IgD-negative memory B cell (primary cell): ENCODE data around the gene ATG14. TPM values are rescaled to one million over a fixed set of nuclear protein-coding genes. Genes with fewer than 3 reads are reported as not detected.
A peak's percentile ranks its signal among the peaks of the same experiment; 100 is the strongest.
"Not testable (repeated sequence)": the region's sequence is repeated elsewhere in the genome, so short reads cannot be mapped to it uniquely, and the experiment has no call there.

Experiments
- H3K27ac Mint-ChIP-seq, 3 donors: one replicate each; pipeline ENCODE4 v1.8.0; 2020 to 2022; ENCODE audit warnings: mild to moderate bottlenecking in 3 of 3, mixed read lengths in 3 of 3, moderate library complexity in 1 of 3
- H3K27me3 Mint-ChIP-seq: one replicate; pipeline ENCODE4 v1.8.0; 2021; ENCODE audit warnings: mixed read lengths
- H3K36me3 Mint-ChIP-seq: one replicate; pipeline ENCODE4 v1.8.0; 2020; ENCODE audit warnings: mild to moderate bottlenecking, mixed read lengths
- H3K4me1 Mint-ChIP-seq, 3 donors: one replicate each; pipeline ENCODE4 v1.8.0; 2020 to 2022; ENCODE audit warnings: mixed read lengths in 3 of 3, mild to moderate bottlenecking in 1 of 3
- H3K4me3 Mint-ChIP-seq, 4 donors: one replicate each; pipeline ENCODE4 v1.8.0; 2020 to 2022; ENCODE audit warnings: mild to moderate bottlenecking in 4 of 4, mixed read lengths in 4 of 4, moderate library complexity in 3 of 4
- H3K9me3 Mint-ChIP-seq, 3 donors: one replicate each; pipeline ENCODE4 v1.8.0; 2020 to 2021; ENCODE audit warnings: mixed read lengths in 3 of 3, mild to moderate bottlenecking in 1 of 3
- polyA plus RNA-seq: library from polyadenylated mRNA; unstranded; fragments of 300-500 nt; fragmentation: Illumina TruSeq; gene quantifications from one replicate; pipeline ENCODE4 v1.2.3, GENCODE V29; 2021

Gene ATG14
- polyA plus RNA-seq, 1 donor from 2014 or later: 4.8 TPM

DNA sequence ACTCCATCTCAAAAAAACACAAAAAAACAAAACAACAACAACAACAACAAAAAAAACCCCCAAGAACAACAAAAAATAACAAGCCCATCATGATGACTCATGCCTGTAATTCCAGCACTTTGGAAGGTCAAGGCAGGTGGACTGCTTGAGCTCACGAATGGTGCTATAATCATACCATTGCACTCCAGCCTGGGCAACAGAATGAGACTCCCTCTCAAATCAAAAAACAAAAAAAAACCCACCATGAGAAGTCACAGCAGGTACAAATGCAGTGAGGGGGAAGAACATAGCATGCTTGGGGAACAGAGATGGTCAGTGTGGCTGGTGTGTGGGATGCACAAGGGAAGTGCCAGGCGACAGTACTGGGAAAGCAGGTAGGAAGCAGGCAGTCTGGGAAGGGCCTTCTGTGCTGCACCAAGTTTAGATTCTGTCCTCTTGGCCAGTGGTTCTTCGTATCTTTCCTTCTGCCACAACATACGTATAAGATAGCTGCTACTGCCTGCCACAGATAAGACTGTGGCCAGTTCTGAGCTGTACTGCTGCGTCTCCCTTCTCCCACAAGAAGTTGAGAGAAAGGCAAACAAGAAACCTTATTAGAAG lies 28.0 kb downstream of the ATG14 start:
- H3K9me3 Mint-ChIP-seq: no peaks in the 10 kb centered on the region
- H3K4me3 Mint-ChIP-seq: no peak overlapping the region
- no peaks in the 10 kb centered on the region for H3K27me3 Mint-ChIP-seq
- peaks cover 0 to 3% (median 0%) of the 10 kb centered on the region in 3 donors for H3K4me1 Mint-ChIP-seq
- peaks cover 8% of the 10 kb centered on the region for H3K36me3 Mint-ChIP-seq
- no peak overlapping the region for H3K27ac Mint-ChIP-seq

DNA sequence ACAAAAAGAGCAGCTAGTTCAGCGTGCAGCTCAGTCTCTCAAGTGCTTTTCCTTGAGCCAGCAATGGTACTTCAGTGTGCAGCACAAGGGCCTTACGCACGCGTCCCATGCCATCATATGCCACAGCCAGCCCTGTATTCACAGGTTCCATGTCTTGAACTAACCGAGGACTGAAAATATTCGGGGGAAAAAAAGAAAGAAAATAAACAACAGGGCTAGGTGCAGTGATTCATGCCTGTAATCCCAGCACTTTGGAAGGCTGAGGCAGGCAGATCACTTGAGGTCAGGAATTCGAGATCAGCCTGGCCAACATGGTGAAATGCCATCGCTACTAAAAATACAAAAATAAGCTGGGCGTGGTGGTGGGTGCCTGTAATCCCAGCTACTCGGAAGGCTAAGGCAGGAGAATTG lies 28.6 kb downstream of the ATG14 start:
- H3K27ac Mint-ChIP-seq, H3K9me3 Mint-ChIP-seq, H3K4me1 Mint-ChIP-seq, H3K27me3 Mint-ChIP-seq, H3K36me3 Mint-ChIP-seq, H3K4me3 Mint-ChIP-seq: not testable (repeated sequence)

DNA sequence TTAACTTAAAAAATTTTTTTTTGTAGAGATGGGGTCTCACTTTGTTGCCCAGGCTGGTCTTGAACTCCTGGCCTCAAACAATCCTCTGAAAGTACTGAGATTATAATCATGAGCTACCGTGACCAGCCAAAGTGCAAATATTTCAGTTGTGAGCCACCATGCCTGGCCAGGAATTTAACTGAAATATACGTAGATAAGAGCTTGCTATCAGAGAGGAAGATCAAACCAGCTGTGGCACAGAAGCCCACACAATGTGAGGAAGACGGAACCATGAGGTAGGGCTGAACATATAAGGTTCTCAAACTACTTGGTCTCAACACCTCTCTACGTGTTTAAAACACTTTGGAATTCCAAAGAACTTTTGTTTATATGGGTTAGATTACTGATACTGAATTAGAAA lies 29.1 kb downstream of the ATG14 start:
- H3K9me3 Mint-ChIP-seq: no peaks in the 10 kb centered on the region
- H3K4me3 Mint-ChIP-seq: no peak overlapping the region
- peaks cover 5% of the 10 kb centered on the region for H3K36me3 Mint-ChIP-seq

DNA sequence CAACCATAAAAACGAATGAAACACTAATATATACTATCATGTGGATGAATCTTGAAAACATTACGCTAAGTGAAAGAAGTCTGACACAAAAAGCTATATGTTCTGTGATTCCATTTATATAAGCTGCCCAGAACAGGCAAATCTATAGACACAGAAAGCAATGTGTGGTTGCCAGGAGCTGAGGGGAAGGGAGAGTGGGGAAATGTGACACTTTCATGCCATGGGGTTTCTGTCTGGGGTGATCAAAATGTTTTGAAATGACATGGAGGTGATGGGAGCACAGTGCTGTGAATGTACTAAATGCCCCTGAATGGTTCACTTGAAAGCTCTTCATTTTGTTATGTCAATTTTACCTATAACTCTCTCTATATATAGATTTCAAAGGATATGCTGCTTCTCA lies 30.1 kb downstream of the ATG14 start:
- Mint-ChIP-seq H3K27ac (no peak overlapping the region), H3K27me3 (no peaks in the 10 kb centered on the region), H3K4me1 (peaks cover 0 to 3% (median 0%) of the 10 kb centered on the region in 3 donors), H3K36me3 (peaks cover 9% of the 10 kb centered on the region), H3K4me3 (no peak overlapping the region), H3K9me3 (no peaks in the 10 kb centered on the region)

More for the DNA sequence above, 29.1 kb downstream of the ATG14 start:
- Mint-ChIP-seq H3K27ac (no peak overlapping the region), H3K27me3 (no peaks in the 10 kb centered on the region), H3K4me1 (peaks cover 0 to 3% (median 0%) of the 10 kb centered on the region in 3 donors)

DNA sequence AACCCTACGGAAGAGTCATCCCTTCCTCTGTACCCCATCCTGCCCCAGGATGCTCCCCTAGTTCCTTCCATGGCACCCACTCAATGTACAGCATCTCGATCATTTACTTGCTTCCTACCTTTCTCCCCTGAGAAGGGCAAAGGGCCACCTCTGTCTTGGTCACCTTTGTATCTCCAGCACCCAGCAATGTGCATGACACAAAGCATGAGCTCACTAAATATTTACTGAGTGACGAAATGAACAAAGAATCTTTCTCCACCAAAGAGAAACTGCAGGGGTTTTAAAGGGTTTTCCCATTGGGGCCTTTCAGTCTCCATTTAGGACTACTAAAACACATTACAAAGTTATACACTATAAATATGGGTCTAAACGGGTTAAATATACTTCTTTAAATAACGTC lies 30.6 kb downstream of the ATG14 start:
- H3K9me3 Mint-ChIP-seq: no peaks in the 10 kb centered on the region
- H3K36me3 Mint-ChIP-seq: peaks cover 12% of the 10 kb centered on the region
- no peaks in the 10 kb centered on the region for H3K4me1 Mint-ChIP-seq
- H3K27ac Mint-ChIP-seq: peak overlapping the region in 1 of 3 donors; percentile 46
- no peaks in the 10 kb centered on the region for H3K27me3 Mint-ChIP-seq
- no peak overlapping the region for H3K4me3 Mint-ChIP-seq

DNA sequence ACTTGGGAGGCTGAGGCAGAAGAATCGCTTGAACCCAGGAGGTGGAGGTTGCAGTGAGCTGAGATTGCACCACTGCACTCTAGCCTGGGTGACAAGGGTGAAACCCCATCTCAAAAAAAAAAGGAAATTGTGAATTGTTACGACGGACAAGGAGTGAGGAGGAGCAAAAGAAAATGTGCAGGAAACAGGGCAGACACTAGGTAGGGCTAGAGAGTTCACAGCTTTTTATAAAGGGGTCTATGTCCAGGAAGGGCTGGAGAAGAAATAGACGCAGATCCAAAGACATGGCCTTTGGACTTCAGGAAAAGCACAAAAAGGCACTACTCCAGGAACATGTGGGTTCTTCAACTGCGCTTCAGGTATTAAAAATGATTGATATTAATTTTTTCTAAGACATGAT lies 34.4 kb downstream of the ATG14 start:
- Mint-ChIP-seq H3K9me3 (no peaks in the 10 kb centered on the region), H3K27me3 (no peaks in the 10 kb centered on the region), H3K4me1 (peaks cover 5 to 9% (median 7%) of the 10 kb centered on the region in 3 donors), H3K27ac (no peak overlapping the region), H3K4me3 (no peak overlapping the region), H3K36me3 (peaks cover 10% of the 10 kb centered on the region)

DNA sequence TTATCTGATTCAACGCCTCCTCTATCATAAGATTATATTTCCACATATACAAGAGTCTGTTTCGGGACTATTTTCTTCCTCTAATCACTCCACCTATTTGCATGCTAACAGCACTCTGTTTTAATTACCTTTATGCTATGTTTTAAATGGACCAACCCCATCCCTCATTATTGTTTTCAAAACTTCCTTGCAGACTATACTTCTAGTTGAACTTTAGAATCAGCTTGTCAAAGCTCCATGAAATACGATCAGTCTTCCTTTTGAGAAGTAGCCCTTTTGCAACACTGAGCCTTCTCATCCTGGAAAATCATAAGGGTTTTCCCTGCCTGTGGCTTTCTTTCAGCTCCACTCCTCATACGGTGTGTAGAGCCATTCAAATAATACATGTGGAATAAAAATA lies 36.9 kb downstream of the ATG14 start:
- H3K36me3 Mint-ChIP-seq: peaks cover 13% of the 10 kb centered on the region
- H3K4me1 Mint-ChIP-seq: peaks cover 5 to 9% (median 7%) of the 10 kb centered on the region in 3 donors
- H3K27ac Mint-ChIP-seq: peak overlapping the region in 2 of 3 donors; percentile 26 to 31
- no peaks in the 10 kb centered on the region for H3K27me3 Mint-ChIP-seq
- H3K9me3 Mint-ChIP-seq: no peaks in the 10 kb centered on the region
- H3K4me3 Mint-ChIP-seq: no peak overlapping the region

DNA sequence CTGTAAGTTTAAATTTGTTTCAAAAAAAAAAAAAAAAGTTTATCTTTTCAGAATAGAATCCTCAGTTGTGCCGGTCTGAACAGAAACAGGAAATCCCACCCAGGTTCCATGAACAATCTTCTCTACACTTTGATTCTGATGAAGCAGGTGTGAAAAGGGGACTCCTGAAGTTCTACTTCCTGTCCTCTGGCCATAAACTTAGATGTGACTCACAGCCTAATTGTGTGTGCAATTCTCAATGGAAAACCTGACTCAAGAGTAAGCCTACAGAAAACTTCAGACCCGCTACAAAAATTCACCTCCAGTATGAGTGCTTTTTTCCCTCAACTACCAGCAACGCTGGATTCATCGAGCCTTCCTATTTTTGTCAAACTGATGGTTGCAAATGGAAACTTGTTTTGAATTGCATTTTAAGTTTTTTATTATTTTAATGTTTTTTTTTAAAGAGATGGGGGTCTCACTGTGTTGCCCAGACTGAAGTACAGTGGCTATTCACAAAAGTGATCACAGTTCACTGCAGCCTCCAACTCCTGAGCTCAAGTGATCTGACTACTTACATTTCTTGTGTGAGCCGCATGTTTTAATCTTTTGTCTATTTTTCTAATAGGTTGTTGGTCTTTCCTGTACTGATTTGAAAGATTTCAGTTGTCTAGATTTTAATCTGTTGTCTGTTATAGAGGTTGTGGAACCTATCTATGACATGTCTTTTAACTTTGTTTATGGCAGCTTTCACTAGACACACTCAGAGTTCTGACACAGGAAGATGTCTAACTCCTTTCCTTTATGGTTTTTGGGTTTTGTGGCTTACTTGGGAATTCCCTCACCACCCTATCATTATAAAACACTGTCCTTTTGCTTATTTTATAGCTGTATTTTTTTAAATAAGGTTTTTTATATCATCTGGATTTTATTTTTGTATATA lies 37.6 kb downstream of the ATG14 start:
- no peaks in the 10 kb centered on the region for H3K27me3 Mint-ChIP-seq
- H3K9me3 Mint-ChIP-seq: no peaks in the 10 kb centered on the region
- peak overlapping the region in 1 of 3 donors; percentile 77 for H3K27ac Mint-ChIP-seq
- no peak overlapping the region for H3K4me3 Mint-ChIP-seq
- H3K36me3 Mint-ChIP-seq: peaks cover 13% of the 10 kb centered on the region
- H3K4me1 Mint-ChIP-seq: peaks cover 5 to 9% (median 7%) of the 10 kb centered on the region in 3 donors

DNA sequence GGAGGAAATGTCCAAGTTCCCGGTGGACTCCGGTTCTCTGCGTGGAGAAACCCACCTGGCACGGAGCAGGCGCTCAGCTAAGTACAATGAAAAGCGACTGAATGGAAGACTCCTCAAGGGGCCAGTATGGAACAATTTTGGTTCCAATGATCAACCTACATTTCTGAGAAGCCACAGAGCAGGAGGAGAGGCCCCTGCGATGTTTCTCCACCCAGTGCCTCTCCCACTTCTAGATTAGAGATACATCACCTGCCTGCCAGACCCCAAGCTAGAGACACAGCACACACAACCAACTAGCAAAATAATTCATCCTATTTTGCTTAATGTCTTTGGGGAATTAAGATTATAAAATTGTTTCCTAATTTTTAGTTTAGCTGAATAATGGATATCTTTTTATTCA lies 38.8 kb downstream of the ATG14 start:
- peak overlapping the region in 1 of 3 donors; percentile 23 for H3K27ac Mint-ChIP-seq
- no peaks in the 10 kb centered on the region for H3K9me3 Mint-ChIP-seq
- peak overlapping the region in 1 of 4 donors; percentile 60 for H3K4me3 Mint-ChIP-seq
- H3K36me3 Mint-ChIP-seq: peaks cover 13% of the 10 kb centered on the region
- peaks cover 5 to 9% (median 7%) of the 10 kb centered on the region in 3 donors for H3K4me1 Mint-ChIP-seq
- no peaks in the 10 kb centered on the region for H3K27me3 Mint-ChIP-seq

DNA sequence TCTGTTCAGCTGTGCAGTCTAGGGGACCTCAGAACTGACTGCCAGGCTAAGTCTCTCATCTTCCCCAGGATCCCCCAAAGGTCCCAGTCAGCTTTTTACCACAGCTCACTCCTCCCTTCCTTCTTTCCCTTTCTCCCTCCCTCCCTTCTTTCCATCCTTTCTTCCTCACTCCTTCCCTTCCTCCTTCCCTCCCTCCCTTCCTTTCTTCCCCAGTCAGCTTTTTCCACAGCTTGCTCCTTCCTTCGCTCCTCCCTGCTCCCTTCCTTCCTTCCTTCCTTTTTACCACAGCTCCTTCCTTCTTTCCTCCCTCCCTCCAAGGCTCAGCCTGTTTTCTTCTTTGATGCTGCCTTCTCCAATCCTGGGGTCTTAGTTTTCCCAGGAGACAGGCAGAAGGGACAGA lies 39.2 kb downstream of the ATG14 start:
- H3K27me3 Mint-ChIP-seq: no peaks in the 10 kb centered on the region
- peak overlapping the region in 1 of 4 donors; percentile 60 for H3K4me3 Mint-ChIP-seq
- H3K4me1 Mint-ChIP-seq: peaks cover 5 to 9% (median 7%) of the 10 kb centered on the region in 3 donors
- H3K36me3 Mint-ChIP-seq: peaks cover 13% of the 10 kb centered on the region
- H3K27ac Mint-ChIP-seq: peak overlapping the region in 1 of 3 donors; percentile 23
- H3K9me3 Mint-ChIP-seq: no peaks in the 10 kb centered on the region

DNA sequence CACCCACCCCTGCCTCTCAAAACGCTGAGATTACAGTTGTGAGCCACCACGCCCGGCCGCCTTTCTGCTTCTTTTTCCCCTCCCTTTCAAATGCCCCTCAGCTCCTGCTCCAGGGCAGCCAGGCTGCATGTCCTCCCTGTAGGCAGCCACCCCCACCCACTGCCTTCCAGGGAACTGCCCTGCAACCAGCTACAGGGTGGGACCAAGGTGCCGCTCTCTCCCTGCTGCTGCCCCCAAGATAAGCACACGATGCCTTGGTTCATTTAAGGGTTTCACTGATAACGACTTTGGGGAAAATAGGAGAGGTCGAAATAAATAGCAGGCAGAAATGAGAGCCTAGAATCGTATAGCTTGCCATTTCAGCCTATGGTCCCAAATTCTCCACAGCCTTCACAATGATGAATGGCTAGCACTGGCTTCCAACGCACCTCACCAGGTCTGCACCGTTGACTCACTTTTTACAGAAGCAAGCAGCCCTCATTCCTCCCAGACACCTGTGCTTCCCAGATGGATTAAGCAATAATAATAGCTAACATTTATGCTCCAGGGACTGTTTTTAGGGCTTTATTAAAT lies 40.7 kb downstream of the ATG14 start:
- Mint-ChIP-seq H3K27me3 (no peaks in the 10 kb centered on the region), H3K4me3 (no peak overlapping the region), H3K36me3 (peaks cover 9% of the 10 kb centered on the region), H3K27ac (no peak overlapping the region), H3K4me1 (peaks cover 5 to 9% (median 7%) of the 10 kb centered on the region in 3 donors), H3K9me3 (no peaks in the 10 kb centered on the region)

DNA sequence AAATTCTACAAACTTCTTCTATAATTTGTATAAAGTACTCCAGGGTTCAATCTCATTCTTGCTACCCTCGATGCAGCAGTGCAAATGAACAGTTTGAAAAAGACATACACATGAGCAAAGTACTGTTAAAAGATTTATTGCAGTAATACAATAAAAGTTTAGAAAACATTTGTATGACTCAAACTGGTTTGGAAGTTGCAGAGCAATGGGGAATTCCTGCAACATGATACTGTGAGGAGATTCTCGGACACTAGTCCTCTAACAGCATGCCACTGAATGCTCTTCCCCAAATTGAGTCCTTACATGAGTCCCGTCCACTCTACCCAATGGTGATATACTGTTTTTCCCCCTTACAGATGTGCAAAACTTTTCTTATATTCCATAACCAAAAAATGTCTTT lies 45.4 kb downstream of the ATG14 start:
- H3K4me1 Mint-ChIP-seq: no peaks in the 10 kb centered on the region
- peak overlapping the region in 1 of 3 donors; percentile 65 for H3K27ac Mint-ChIP-seq
- peaks cover 4% of the 10 kb centered on the region for H3K36me3 Mint-ChIP-seq
- H3K4me3 Mint-ChIP-seq: no peak overlapping the region
- H3K27me3 Mint-ChIP-seq: no peaks in the 10 kb centered on the region
- no peaks in the 10 kb centered on the region for H3K9me3 Mint-ChIP-seq

DNA sequence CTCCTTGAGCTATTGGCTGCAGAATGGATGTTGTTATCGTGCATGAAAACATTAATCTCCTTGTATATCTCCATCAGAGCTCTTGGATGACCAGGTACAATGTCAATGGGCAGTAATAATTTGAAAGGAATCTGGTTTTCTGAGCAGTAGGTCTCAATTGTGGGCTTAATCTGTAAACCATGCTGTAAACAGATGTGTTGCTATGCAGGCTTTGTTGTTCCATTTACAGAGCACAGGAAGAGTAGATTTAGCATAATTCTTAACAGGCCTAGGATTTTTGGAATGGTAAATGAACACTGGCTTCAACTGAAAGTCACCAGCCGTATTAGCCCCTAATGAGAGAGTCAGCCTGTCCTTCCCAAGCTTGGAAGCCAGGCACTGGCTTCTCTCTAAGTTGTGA lies 50.4 kb downstream of the ATG14 start:
- Mint-ChIP-seq H3K9me3 (no peaks in the 10 kb centered on the region), H3K27me3 (no peaks in the 10 kb centered on the region), H3K36me3 (peaks cover 3% of the 10 kb centered on the region), H3K27ac (no peak overlapping the region), H3K4me1 (peaks cover 0 to 2% (median 0%) of the 10 kb centered on the region in 3 donors), H3K4me3 (no peak overlapping the region)

DNA sequence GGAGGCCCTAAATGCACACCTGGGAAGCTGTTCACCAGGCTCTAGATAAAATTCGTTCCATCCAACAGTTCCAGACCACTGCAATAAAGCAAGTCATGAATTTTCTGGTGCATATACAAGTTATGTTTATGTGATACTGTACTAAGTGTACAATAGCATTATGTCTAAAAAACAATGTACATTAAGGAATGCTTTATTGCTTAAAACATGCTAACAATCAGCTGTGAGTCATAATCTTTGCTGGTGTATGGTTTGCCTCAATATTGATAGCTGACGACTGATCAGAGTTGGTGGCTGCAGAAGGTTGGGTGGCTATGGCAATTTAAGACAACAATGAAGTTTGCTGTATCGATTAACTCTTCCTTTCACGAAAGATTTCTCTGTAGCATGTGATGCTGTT lies 52.3 kb downstream of the ATG14 start:
- Mint-ChIP-seq H3K4me1 (peaks cover 0 to 4% (median 1%) of the 10 kb centered on the region in 3 donors), H3K36me3 (peaks cover 3% of the 10 kb centered on the region), H3K27me3 (no peaks in the 10 kb centered on the region), H3K27ac (no peak overlapping the region), H3K9me3 (no peaks in the 10 kb centered on the region), H3K4me3 (no peak overlapping the region)

DNA sequence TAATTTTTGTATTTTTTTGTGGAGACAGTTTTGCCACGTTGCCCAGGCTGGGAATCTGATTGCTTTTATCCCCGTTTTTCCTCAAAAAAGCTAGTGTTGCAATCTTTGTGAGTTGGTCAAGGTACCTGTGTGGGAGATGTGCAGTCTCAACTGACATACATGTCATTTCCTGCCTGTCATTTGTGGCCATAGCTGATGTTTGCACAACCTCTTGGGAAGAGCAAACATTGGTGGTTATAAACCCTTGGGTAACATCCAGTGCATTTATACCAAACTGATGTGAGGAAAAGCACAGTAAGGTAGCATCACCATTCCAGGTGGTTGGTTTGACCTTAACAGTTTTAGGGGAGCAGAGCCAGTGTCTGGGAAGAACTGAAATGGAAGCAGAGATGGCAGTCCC lies 54.7 kb downstream of the ATG14 start:
- Mint-ChIP-seq H3K27me3 (no peaks in the 10 kb centered on the region), H3K36me3 (peaks cover 3% of the 10 kb centered on the region), H3K9me3 (no peaks in the 10 kb centered on the region), H3K27ac (no peak overlapping the region), H3K4me3 (no peak overlapping the region), H3K4me1 (peaks cover 0 to 4% (median 1%) of the 10 kb centered on the region in 3 donors)
